ENCODE results near the gene HECTD2.

GRCh38 chr10:91545384-91545783, 135.2 kb downstream of the HECTD2 start:
- TF ChIP-seq, protein P1, sequence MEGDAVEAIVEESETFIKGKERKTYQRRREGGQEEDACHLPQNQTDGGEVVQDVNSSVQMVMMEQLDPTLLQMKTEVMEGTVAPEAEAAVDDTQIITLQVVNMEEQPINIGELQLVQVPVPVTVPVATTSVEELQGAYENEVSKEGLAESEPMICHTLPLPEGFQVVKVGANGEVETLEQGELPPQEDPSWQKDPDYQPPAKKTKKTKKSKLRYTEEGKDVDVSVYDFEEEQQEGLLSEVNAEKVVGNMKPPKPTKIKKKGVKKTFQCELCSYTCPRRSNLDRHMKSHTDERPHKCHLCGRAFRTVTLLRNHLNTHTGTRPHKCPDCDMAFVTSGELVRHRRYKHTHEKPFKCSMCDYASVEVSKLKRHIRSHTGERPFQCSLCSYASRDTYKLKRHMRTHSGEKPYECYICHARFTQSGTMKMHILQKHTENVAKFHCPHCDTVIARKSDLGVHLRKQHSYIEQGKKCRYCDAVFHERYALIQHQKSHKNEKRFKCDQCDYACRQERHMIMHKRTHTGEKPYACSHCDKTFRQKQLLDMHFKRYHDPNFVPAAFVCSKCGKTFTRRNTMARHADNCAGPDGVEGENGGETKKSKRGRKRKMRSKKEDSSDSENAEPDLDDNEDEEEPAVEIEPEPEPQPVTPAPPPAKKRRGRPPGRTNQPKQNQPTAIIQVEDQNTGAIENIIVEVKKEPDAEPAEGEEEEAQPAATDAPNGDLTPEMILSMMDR (conservative IDR thresholded peaks at IDR 0.05; ENCODE audit: low read depth, low read length), result no peak
- no peak for TF ChIP-seq EZH2 (IDR thresholded peaks at IDR 0.05; ENCODE audit: borderline replicate concordance, low read depth, low read length, poor library complexity, severe bottlenecking)

All from A673 (cell line).